GM18868 (cell line): ENCODE data around the gene ZNF302.
A peak's percentile ranks its signal among the peaks of the same experiment; 100 is the strongest.
"Not testable (repeated sequence)": the region's sequence is repeated elsewhere in the genome, so short reads cannot be mapped to it uniquely, and the experiment has no call there.

Experiments
- ATAC-seq: cut with Tn5 transposase; IDR thresholded peaks from one replicate; pipeline ENCODE4 v1.9.1; 2021; ENCODE audit warnings: mild to moderate bottlenecking, moderate library complexity; ENCODE audit not compliant: unreplicated experiment

Gene ZNF302

GRCh38 chr19:34677386-34678084 is at the start of gene ZNF302:
TSS of gene ZNF302 (plus strand) at chr19:34677678. CDS start at chr19:34678805, 1,127 bp downstream.
- ATAC-seq: peak; percentile 87

- ATAC-seq: no peak
These were observed 43.7 kb upstream of the ZNF302 start for GRCh38 chr19:34633802-34634201.

GRCh38 chr19:34639491-34640085 is 37.9 kb upstream of the ZNF302 start:
- ATAC-seq: no peak

DNA sequence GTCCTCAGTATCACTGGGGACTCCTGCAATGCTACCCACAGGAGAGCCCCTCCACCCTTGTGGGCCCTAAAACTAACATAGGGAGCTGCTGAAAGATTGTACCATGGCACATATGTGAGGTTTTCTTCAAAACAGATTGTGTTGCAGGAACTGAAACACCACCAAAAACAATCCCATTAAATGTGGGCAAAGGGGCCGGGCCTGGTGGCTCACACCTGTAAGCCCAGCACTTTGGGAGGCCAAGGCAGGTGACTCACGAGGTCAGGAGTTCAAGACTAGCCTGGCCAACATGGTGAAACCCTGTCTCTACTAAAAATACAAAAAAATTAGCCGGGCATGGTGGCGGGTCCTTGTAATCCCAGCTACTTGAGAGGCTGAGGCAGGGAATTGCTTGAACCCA is 35.2 kb upstream of the ZNF302 start:
- ATAC-seq: no peak

GRCh38 chr19:34644991-34645461 is 32.5 kb upstream of the ZNF302 start:
- ATAC-seq: no peak

- ATAC-seq: no peak
These were observed 31.9 kb upstream of the ZNF302 start for GRCh38 chr19:34645551-34645950.

- no peak for ATAC-seq
These were observed 27.5 kb upstream of the ZNF302 start for GRCh38 chr19:34649886-34650543.

DNA sequence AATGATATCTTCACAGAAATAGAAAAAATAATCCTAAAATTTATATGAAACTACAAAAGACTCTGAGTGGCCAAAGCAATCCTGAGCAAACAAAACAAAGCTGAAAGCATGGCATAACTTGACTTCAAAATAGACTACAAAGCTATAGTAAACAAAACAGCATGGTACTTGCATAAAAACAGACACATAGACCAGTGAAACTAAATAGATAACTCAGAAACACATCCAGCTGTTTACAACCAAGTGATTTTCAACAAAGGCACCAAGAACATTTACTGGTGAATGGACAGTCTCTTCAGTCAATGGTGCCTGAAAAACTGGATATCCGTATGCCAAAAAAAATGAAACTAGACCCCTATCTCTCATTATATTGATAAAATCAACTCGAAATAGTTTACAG is 25.7 kb upstream of the ZNF302 start:
- no peak for ATAC-seq

GRCh38 chr19:34654796-34655195 is 22.7 kb upstream of the ZNF302 start:
- no peak for ATAC-seq

- ATAC-seq: no peak
These were observed 21.8 kb upstream of the ZNF302 start for GRCh38 chr19:34655651-34656050.

GRCh38 chr19:34661357-34661756 is 16.1 kb upstream of the ZNF302 start:
- ATAC-seq: no peak

DNA sequence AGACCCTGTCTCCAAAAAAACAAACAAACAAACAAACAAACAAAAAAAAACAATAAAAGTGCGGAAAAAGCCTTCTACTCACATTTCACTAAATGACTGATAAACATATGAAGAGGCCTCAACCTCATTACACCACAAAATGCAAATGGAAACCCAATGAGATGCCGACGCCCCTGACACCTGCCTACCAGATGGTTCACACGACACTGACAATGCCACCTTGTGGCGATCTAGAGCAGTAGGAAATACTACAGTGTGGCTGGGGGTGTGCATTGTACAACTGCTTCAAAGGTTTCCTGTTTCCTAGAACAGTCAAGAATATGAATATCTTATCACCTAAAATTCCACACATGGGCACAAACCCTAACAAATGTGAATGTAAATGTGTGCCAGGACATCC is 14.6 kb upstream of the ZNF302 start:
- peak; percentile 38 for ATAC-seq

DNA sequence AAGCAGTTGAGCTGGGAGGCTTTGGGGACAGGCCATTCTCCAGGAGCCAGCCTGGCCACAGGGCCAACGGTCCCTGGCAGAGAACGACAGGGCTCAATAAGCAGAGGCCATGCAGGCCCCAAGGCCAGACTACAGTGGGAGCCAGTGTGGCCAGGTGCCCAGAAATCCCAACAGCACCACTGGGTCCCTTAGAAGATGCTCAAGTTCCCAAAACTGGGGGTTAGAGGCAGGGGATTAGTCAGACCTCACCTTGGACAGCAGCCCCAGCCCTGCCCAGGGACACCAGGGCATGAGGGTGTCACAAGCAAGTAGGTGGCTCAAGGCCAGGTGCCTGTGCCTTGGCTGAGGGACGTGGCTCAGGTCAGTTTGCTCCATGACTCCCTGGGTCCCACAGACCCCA is 13.3 kb upstream of the ZNF302 start:
- ATAC-seq: no peak

- ATAC-seq: no peak
These were observed 12.6 kb upstream of the ZNF302 start for GRCh38 chr19:34664870-34665269.

- ATAC-seq: not testable (repeated sequence)
These were observed 12.2 kb upstream of the ZNF302 start for GRCh38 chr19:34665275-34665674.

GRCh38 chr19:34666200-34666957 is 11.1 kb upstream of the ZNF302 start:
- no peak for ATAC-seq

GRCh38 chr19:34666958-34667265 is 10.6 kb upstream of the ZNF302 start:
- no peak for ATAC-seq

DNA sequence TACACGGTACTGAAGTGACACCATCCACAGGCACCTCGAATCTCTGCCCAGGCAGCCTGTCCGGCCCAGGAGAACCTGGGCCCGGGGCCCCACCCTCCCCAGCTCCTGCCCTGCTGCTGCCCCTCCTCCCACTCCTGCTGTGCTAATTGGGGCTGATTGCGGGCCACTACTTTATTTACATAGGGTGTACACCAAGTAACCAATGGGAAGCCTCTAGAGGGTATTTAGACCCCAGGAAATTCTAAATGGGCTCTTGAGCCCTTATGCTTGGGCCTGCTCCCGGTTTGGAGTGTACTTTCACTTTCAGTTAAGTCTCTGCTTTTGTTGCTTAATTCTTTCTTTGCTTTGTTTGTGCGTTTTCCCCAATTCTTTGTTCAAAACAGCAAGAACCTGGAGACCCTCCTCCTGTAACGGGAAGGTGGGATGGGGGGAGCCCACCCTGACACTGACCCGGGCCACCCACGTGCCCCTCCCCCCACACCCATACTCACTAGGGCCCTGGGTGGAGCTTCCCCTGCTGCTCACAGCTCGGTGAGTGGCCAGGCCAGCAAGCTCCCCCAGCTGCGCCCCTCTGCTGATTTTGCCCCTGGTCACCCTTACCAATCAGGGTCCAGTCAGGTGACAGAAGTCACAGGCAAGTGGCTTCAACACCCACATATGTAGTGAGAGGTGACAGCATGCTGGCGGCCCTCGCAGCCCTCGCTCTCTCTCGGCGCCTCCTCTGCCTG is 10.0 kb upstream of the ZNF302 start:
- no peak for ATAC-seq

GRCh38 chr19:34668077-34668689 is 9.3 kb upstream of the ZNF302 start:
- ATAC-seq: not testable (repeated sequence)

- ATAC-seq: not testable (repeated sequence)
These were observed 8.8 kb upstream of the ZNF302 start for GRCh38 chr19:34668690-34669089.
